ENCODE data around the gene ATP2B1. TPM values are rescaled to one million over a fixed set of nuclear protein-coding genes. Genes with fewer than 3 reads are reported as not detected.

ATP2B1 gene
- total RNA-seq, 1 experiment from 2014 or later, result 221 TPM

- no peak for DNase-seq (ENCODE audit: unreplicated experiment)
- H3K27ac Mint-ChIP-seq (ENCODE audit: low read depth, unreplicated experiment), result no peak overlapping the region
- H3K36me3 Mint-ChIP-seq (ENCODE audit: insufficient read depth, unreplicated experiment), result peaks cover 10% of the 10 kb centered on the region
- no peak for TF ChIP-seq CTCF (IDR thresholded peaks at IDR 0.05; ENCODE audit: unreplicated experiment)
- H3K27me3 Mint-ChIP-seq (ENCODE audit: insufficient read depth, unreplicated experiment), result no peaks in the 10 kb centered on the region
- peaks cover 31% of the 10 kb centered on the region for H3K9me3 Mint-ChIP-seq (ENCODE audit: unreplicated experiment)
- intact Hi-C loops (cut with micrococcal nuclease), result no loop called here
- H3K4me1 Mint-ChIP-seq (ENCODE audit: insufficient read depth, unreplicated experiment), result peaks cover 21% of the 10 kb centered on the region
- POLR2A ChIA-PET, result no interaction called here
- BruUV-seq (replicated peaks), result no TSS peak
- H3K4me3 Mint-ChIP-seq (ENCODE audit: unreplicated experiment), result no peak overlapping the region
- CTCF ChIA-PET, result no interaction called here
Observed at GRCh38 chr12:89682284-89682683, 26.4 kb downstream of the ATP2B1 start.

GRCh38 chr12:89680409-89680808 is 28.2 kb downstream of the ATP2B1 start:
- BruUV-seq (replicated peaks), result no TSS peak
- Mint-ChIP-seq H3K27me3 (ENCODE audit: insufficient read depth, unreplicated experiment) (no peaks in the 10 kb centered on the region), H3K36me3 (ENCODE audit: insufficient read depth, unreplicated experiment) (peaks cover 10% of the 10 kb centered on the region), H3K4me1 (ENCODE audit: insufficient read depth, unreplicated experiment) (peaks cover 16% of the 10 kb centered on the region), H3K27ac (ENCODE audit: low read depth, unreplicated experiment) (no peak overlapping the region), H3K9me3 (ENCODE audit: unreplicated experiment) (peaks cover 29% of the 10 kb centered on the region), H3K4me3 (ENCODE audit: unreplicated experiment) (no peak overlapping the region)
- intact Hi-C loops (cut with micrococcal nuclease), result no loop called here
- ChIA-PET CTCF (interaction anchor here (0.7 kb wide), 1 partner anchor 196 kb away, joined by 3 read pairs; no protein-coding TSS in a partner anchor), POLR2A (interaction anchor here (0.6 to 1.5 kb wide), 3 partner anchors 11 to 29 kb away, joined by 4 to 6 read pairs (median 4); partner anchors contain the start of gene ATP2B1)
- DNase-seq (ENCODE audit: unreplicated experiment), result no peak
- TF ChIP-seq CTCF (IDR thresholded peaks at IDR 0.05; ENCODE audit: unreplicated experiment), result no peak

- intact Hi-C loops (cut with micrococcal nuclease), result no loop called here
- BruUV-seq (replicated peaks), result no TSS peak
- no peak overlapping the region for H3K27ac Mint-ChIP-seq (ENCODE audit: low read depth, unreplicated experiment)
Observed at GRCh38 chr12:89679631-89680030, 29.0 kb downstream of the ATP2B1 start.

GRCh38 chr12:89678225-89678624 is 30.4 kb downstream of the ATP2B1 start:
- Mint-ChIP-seq H3K9me3 (ENCODE audit: unreplicated experiment) (peaks cover 24% of the 10 kb centered on the region), H3K27me3 (ENCODE audit: insufficient read depth, unreplicated experiment) (no peaks in the 10 kb centered on the region), H3K4me1 (ENCODE audit: insufficient read depth, unreplicated experiment) (peaks cover 25% of the 10 kb centered on the region), H3K27ac (ENCODE audit: low read depth, unreplicated experiment) (no peak overlapping the region), H3K4me3 (ENCODE audit: unreplicated experiment) (no peak overlapping the region), H3K36me3 (ENCODE audit: insufficient read depth, unreplicated experiment) (peaks cover 5% of the 10 kb centered on the region)
- intact Hi-C loops (cut with micrococcal nuclease), result no loop called here
- BruUV-seq (replicated peaks), result no TSS peak
- ChIA-PET CTCF (interaction anchor here (0.6 to 1.3 kb wide), 3 partner anchors 10 to 31 kb away, joined by 3 to 7 read pairs (median 5); no protein-coding TSS in a partner anchor), POLR2A (interaction anchor here (0.5 to 1.5 kb wide), 5 partner anchors 14 to 744 kb away, joined by 3 to 4 read pairs (median 3); partner anchors contain the start of gene ATP2B1)
- TF ChIP-seq CTCF (IDR thresholded peaks at IDR 0.05; ENCODE audit: unreplicated experiment), result no peak
- no peak for DNase-seq (ENCODE audit: unreplicated experiment)

More at GRCh38 chr12:89679631-89680030, 29.0 kb downstream of the ATP2B1 start:
- CTCF ChIA-PET, result interaction anchor here (1.3 kb wide), 1 partner anchor 10 kb away, joined by 5 read pairs; no protein-coding TSS in a partner anchor
- Mint-ChIP-seq H3K36me3 (ENCODE audit: insufficient read depth, unreplicated experiment) (peaks cover 5% of the 10 kb centered on the region), H3K4me3 (ENCODE audit: unreplicated experiment) (no peak overlapping the region), H3K4me1 (ENCODE audit: insufficient read depth, unreplicated experiment) (peaks cover 13% of the 10 kb centered on the region), H3K9me3 (ENCODE audit: unreplicated experiment) (peaks cover 24% of the 10 kb centered on the region), H3K27me3 (ENCODE audit: insufficient read depth, unreplicated experiment) (no peaks in the 10 kb centered on the region)
- POLR2A ChIA-PET, result interaction anchor here (1.5 kb wide), 1 partner anchor 15 kb away, joined by 4 read pairs; no protein-coding TSS in a partner anchor
- TF ChIP-seq CTCF (IDR thresholded peaks at IDR 0.05; ENCODE audit: unreplicated experiment), result no peak
- no peak for DNase-seq (ENCODE audit: unreplicated experiment)
